Astrocyte of the hippocampus (primary cell): Measurements from ENCODE around the gene M6PR.
A peak's percentile ranks its signal among the peaks of the same experiment; 100 is the strongest.

ENCODE experiments used
- DNase-seq: peaks from one replicate; pipeline ENCODE4 v3.0.0; 2011; ENCODE audit warnings: low read depth, low spot score

The M6PR gene

GRCh38 chr12:8949342-8950220 lies at the start of gene M6PR:
M6PR (minus strand) TSS chr12:8949645; CDS start chr12:8946404, 3,241 bp downstream.
- DNase-seq = peak; percentile 96

- peak; percentile 49 for DNase-seq
Observed at GRCh38 chr12:8996682-8997405, 47.4 kb upstream of the M6PR start.

GRCh38 chr12:8995021-8995775 lies 45.8 kb upstream of the M6PR start:
- DNase-seq = no peak

- DNase-seq = no peak
Observed at GRCh38 chr12:8993827-8994226, 44.4 kb upstream of the M6PR start.

- no peak for DNase-seq
Observed at GRCh38 chr12:8991371-8992345, 42.2 kb upstream of the M6PR start.

- no peak for DNase-seq
Observed at GRCh38 chr12:8989413-8989812, 40.0 kb upstream of the M6PR start, which contains the start of gene KLRG1. KLRG1 (plus strand) TSS chr12:8989546; CDS start chr12:8989636, 90 bp downstream.

- no peak for DNase-seq
Observed at GRCh38 chr12:8987685-8988084, 38.2 kb upstream of the M6PR start.

- no peak for DNase-seq
Observed at GRCh38 chr12:8987163-8987562, 37.7 kb upstream of the M6PR start.

GRCh38 chr12:8985213-8985754 lies 35.8 kb upstream of the M6PR start:
- DNase-seq = no peak

- no peak for DNase-seq
Observed at GRCh38 chr12:8980137-8980536, 30.7 kb upstream of the M6PR start.

GRCh38 chr12:8970432-8970831 lies 21.0 kb upstream of the M6PR start:
- DNase-seq = no peak

- DNase-seq = no peak
Observed at GRCh38 chr12:8969861-8970411, 20.5 kb upstream of the M6PR start.

- no peak for DNase-seq
Observed at GRCh38 chr12:8968761-8969160, 19.3 kb upstream of the M6PR start.

- no peak for DNase-seq
Observed at GRCh38 chr12:8960176-8960575, 10.7 kb upstream of the M6PR start.

GRCh38 chr12:8958066-8958465 lies 8.6 kb upstream of the M6PR start:
- DNase-seq = no peak

- no peak for DNase-seq
Observed at GRCh38 chr12:8957561-8957960, 8.1 kb upstream of the M6PR start.

- DNase-seq = no peak
Observed at GRCh38 chr12:8956772-8957171, 7.3 kb upstream of the M6PR start.

GRCh38 chr12:8956073-8956472 lies 6.6 kb upstream of the M6PR start:
- DNase-seq = no peak

- no peak for DNase-seq
Observed at GRCh38 chr12:8953773-8954402, 4.4 kb upstream of the M6PR start.

GRCh38 chr12:8951744-8952143 lies 2.3 kb upstream of the M6PR start:
- no peak for DNase-seq
